Caco-2 (cell line): ENCODE results near the gene MS4A12. TPM values are rescaled to one million over a fixed set of nuclear protein-coding genes. Genes with fewer than 3 reads are reported as not detected.
"Not testable (repeated sequence)": the region's sequence is repeated elsewhere in the genome, so short reads cannot be mapped to it uniquely, and the experiment has no call there.

ENCODE experiments used
- BruUV-seq: library from RNA; stranded (reverse); fragments of 400-500 nt; replicated peaks from 2 replicates; lab custom pipeline; 2021; lab: Mats Ljungman, UMichigan
- CTCF ChIA-PET: fragments of 300-600 bp; sonication (Branson Sonifier 250); formaldehyde crosslinking; loops from one replicate; lab custom pipeline; 2022; ENCODE audit warnings: antibody characterized with exemption; lab: Charles Lee
- POLR2A ChIA-PET: fragments of 300-600 bp; sonication (Branson Sonifier 250); formaldehyde crosslinking; loops from one replicate; lab custom pipeline; 2022; ENCODE audit warnings: antibody characterized with exemption; lab: Charles Lee
- DNase-seq, 2 experiments: peaks; one replicate each; pipeline versions ENCODE4 v3.0.0 to v3.0.0-alpha.2; 2020 to 2022
- H3K27me3 ChIP-seq: replicated peaks from 2 replicates; pipeline ENCODE4 v1.6.0; 2011; ENCODE audit warnings: low read length; ENCODE audit not compliant: control insufficient read depth, insufficient read depth
- H3K36me3 ChIP-seq: 2 replicates; pipeline ENCODE4 v1.5.1; 2011; ENCODE audit warnings: low read length; ENCODE audit not compliant: control insufficient read depth, insufficient read depth
- H3K4me1 ChIP-seq: fragments of 250-450 bp; sonication (Bioruptor Pico); 2 replicates; pipeline ENCODE4 v1.5.1; 2020; ENCODE audit warnings: mild to moderate bottlenecking
- H3K4me3 ChIP-seq: 2 replicates; pipeline ENCODE4 v1.5.1; 2011; ENCODE audit warnings: low read depth, mild to moderate bottlenecking, control low read depth, low read length
- H3K9me3 ChIP-seq: fragments of 250-450 bp; sonication (Bioruptor Pico); 2 replicates; pipeline ENCODE4 v1.5.1; 2020; ENCODE audit warnings: mild to moderate bottlenecking, moderate library complexity
- H3K27ac Mint-ChIP-seq: one replicate; pipeline ENCODE4 v1.8.0; 2022; ENCODE audit warnings: mixed read lengths; ENCODE audit not compliant: unreplicated experiment
- H3K27me3 Mint-ChIP-seq: one replicate; pipeline ENCODE4 v1.8.0; 2022; ENCODE audit warnings: mixed read lengths; ENCODE audit not compliant: insufficient read depth, unreplicated experiment
- H3K36me3 Mint-ChIP-seq: one replicate; pipeline ENCODE4 v1.8.0; 2022; ENCODE audit warnings: mild to moderate bottlenecking, mixed read lengths; ENCODE audit not compliant: insufficient read depth, unreplicated experiment
- H3K4me1 Mint-ChIP-seq: one replicate; pipeline ENCODE4 v1.8.0; 2022; ENCODE audit warnings: low read depth, mixed read lengths; ENCODE audit not compliant: unreplicated experiment
- H3K4me3 Mint-ChIP-seq: one replicate; pipeline ENCODE4 v1.8.0; 2022; ENCODE audit warnings: mild to moderate bottlenecking, moderate library complexity, mixed read lengths; ENCODE audit not compliant: unreplicated experiment
- H3K9me3 Mint-ChIP-seq: one replicate; pipeline ENCODE4 v1.8.0; 2022; ENCODE audit warnings: mixed read lengths; ENCODE audit not compliant: unreplicated experiment
- CTCF ChIP-seq, 2 experiments: fragments of 200-600 bp in 1 of 2; IDR thresholded peaks; 1 replicate in 1 of 2; 2 replicates in 1 of 2; pipeline versions ENCODE4 v1.5.1 to v1.8.0; 2011 to 2022; ENCODE audit warnings: antibody characterized with exemption in 1 of 2, control low read depth in 1 of 2, inconsistent platforms in 1 of 2, low read depth in 1 of 2, low read length in 1 of 2, mild to moderate bottlenecking in 1 of 2, moderate library complexity in 1 of 2; ENCODE audit not compliant: insufficient read depth in 1 of 2, severe bottlenecking in 1 of 2, unreplicated experiment in 1 of 2
- intact Hi-C: fragments of 100-400 bp; cut with micrococcal nuclease; formaldehyde crosslinking; loops from one replicate; pipeline ENCODE4 v1.10.0; 2022; ENCODE audit not compliant: unreplicated experiment
- total RNA-seq: library from RNA; stranded (reverse); gene quantifications from 2 replicates; pipeline ENCODE4 v1.2.3, GENCODE V29; 2022

Gene MS4A12
- total RNA-seq, 1 experiment from 2014 or later, result not detected

GRCh38 chr11:60500276-60500910 is 7.8 kb downstream of the MS4A12 start:
- Histone ChIP-seq H3K4me1 (no peaks in the 10 kb centered on the region), H3K36me3 (no peaks in the 10 kb centered on the region), H3K9me3 (no peaks in the 10 kb centered on the region), H3K27me3 (no peaks in the 10 kb centered on the region), H3K4me3 (no peak overlapping the region)
- ChIA-PET CTCF (no interaction called here), POLR2A (no interaction called here)
- no peak for DNase-seq
- TF ChIP-seq CTCF (IDR thresholded peaks at IDR 0.05; ENCODE audit: insufficient read depth in 1 of 2, low read depth in 1 of 2, low read length in 1 of 2, severe bottlenecking in 1 of 2, unreplicated experiment in 1 of 2), result no peak
- Mint-ChIP-seq H3K4me3 (no peak overlapping the region), H3K27ac (no peak overlapping the region), H3K27me3 (peaks cover 6% of the 10 kb centered on the region), H3K9me3 (peaks cover 9% of the 10 kb centered on the region), H3K36me3 (no peaks in the 10 kb centered on the region), H3K4me1 (no peaks in the 10 kb centered on the region)
- BruUV-seq, result no TSS peak
- intact Hi-C loops, result no loop called here

GRCh38 chr11:60502221-60502775 is 9.7 kb downstream of the MS4A12 start:
- POLR2A ChIA-PET, result no interaction called here
- Histone ChIP-seq H3K27me3 (no peaks in the 10 kb centered on the region), H3K9me3 (no peaks in the 10 kb centered on the region), H3K4me3 (no peak overlapping the region), H3K4me1 (no peaks in the 10 kb centered on the region), H3K36me3 (no peaks in the 10 kb centered on the region)
- no peaks in the 10 kb centered on the region for H3K4me1 Mint-ChIP-seq
- no peak for TF ChIP-seq CTCF (IDR thresholded peaks at IDR 0.05; ENCODE audit: insufficient read depth in 1 of 2, low read depth in 1 of 2, low read length in 1 of 2, severe bottlenecking in 1 of 2, unreplicated experiment in 1 of 2)
- H3K4me3 Mint-ChIP-seq, result no peak overlapping the region
- DNase-seq, result no peak
- intact Hi-C loops, result no loop called here
- H3K9me3 Mint-ChIP-seq, result peaks cover 9% of the 10 kb centered on the region
- CTCF ChIA-PET, result no interaction called here
- H3K27ac Mint-ChIP-seq, result no peak overlapping the region
- peaks cover 6% of the 10 kb centered on the region for H3K27me3 Mint-ChIP-seq
- no TSS peak for BruUV-seq
- no peaks in the 10 kb centered on the region for H3K36me3 Mint-ChIP-seq

GRCh38 chr11:60504219-60504905 is 11.8 kb downstream of the MS4A12 start:
- intact Hi-C loops, result no loop called here
- ChIA-PET POLR2A (no interaction called here), CTCF (no interaction called here)
- peaks cover 2% of the 10 kb centered on the region for H3K27me3 Mint-ChIP-seq
- H3K36me3 Mint-ChIP-seq, result no peaks in the 10 kb centered on the region
- DNase-seq, result no peak
- Histone ChIP-seq H3K36me3 (no peaks in the 10 kb centered on the region), H3K4me1 (no peaks in the 10 kb centered on the region), H3K4me3 (no peak overlapping the region), H3K27me3 (no peaks in the 10 kb centered on the region), H3K9me3 (no peaks in the 10 kb centered on the region)
- H3K9me3 Mint-ChIP-seq, result peaks cover 17% of the 10 kb centered on the region
- no peak overlapping the region for H3K27ac Mint-ChIP-seq
- H3K4me3 Mint-ChIP-seq, result no peak overlapping the region
- no peak for TF ChIP-seq CTCF (IDR thresholded peaks at IDR 0.05; ENCODE audit: insufficient read depth in 1 of 2, low read depth in 1 of 2, low read length in 1 of 2, severe bottlenecking in 1 of 2, unreplicated experiment in 1 of 2)
- no TSS peak for BruUV-seq
- no peaks in the 10 kb centered on the region for H3K4me1 Mint-ChIP-seq

- CTCF ChIA-PET, DNase-seq, intact Hi-C loops, H3K4me3 ChIP-seq, H3K36me3 ChIP-seq, BruUV-seq, H3K4me3 Mint-ChIP-seq, H3K36me3 Mint-ChIP-seq, H3K27me3 Mint-ChIP-seq, POLR2A ChIA-PET, H3K4me1 Mint-ChIP-seq, H3K27me3 ChIP-seq, H3K9me3 ChIP-seq, H3K27ac Mint-ChIP-seq, H3K4me1 ChIP-seq: not testable (repeated sequence)
- H3K9me3 Mint-ChIP-seq, result peaks cover 16% of the 10 kb centered on the region
Observed at GRCh38 chr11:60509609-60510008, 17.0 kb downstream of the MS4A12 start.

- H3K4me1 Mint-ChIP-seq, H3K27me3 Mint-ChIP-seq, H3K27me3 ChIP-seq: not testable (repeated sequence)
Observed at GRCh38 chr11:60510209-60510608, 17.6 kb downstream of the MS4A12 start.

More at GRCh38 chr11:60510209-60510608, 17.6 kb downstream of the MS4A12 start:
- H3K27ac Mint-ChIP-seq, H3K9me3 ChIP-seq, CTCF ChIA-PET, H3K4me3 Mint-ChIP-seq, intact Hi-C loops, H3K9me3 Mint-ChIP-seq, H3K4me1 ChIP-seq, POLR2A ChIA-PET, BruUV-seq, H3K36me3 ChIP-seq, H3K36me3 Mint-ChIP-seq, H3K4me3 ChIP-seq, DNase-seq: not testable (repeated sequence)
